ENCODE data around the gene MYEOV.

The MYEOV gene

DNA sequence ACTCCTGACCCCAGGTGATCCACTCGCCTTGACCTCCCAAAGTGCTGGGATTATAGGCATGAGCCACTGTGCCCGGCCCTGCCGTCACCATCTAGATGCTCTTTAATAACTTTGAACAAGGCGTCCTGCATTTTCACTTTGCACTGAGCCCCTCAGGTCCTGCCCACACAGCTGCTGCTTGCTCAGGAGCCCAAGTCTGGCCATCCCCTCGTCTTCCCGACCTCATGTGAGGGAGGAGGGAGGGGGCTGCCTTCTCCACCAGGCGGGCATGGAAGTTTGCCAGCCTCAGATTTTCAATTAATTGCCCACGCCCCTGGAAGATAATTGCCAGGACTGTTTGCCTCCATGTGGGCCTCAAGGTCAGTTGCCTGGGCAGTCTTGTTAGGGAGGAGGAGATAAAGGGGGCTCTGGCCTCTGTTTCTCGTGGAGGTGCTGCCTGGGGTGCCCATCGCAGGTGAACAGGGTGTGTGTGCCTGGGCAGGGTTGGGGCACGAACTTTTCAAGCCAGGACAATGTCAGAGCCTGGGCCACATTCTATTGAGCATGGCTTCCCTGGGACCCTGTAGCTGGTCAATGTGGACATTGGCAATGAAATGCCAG is 27.9 kb upstream of the MYEOV start:
- no peak overlapping the region for H3K27ac ChIP-seq (ENCODE audit: low read length)
- no peak for DNase-seq (ENCODE audit: low read depth, low spot score)
- no CpG with 5 or more reads among the region's 11 CpGs for WGBS (ENCODE audit: insufficient coverage, insufficient read length)
- H3K4me3 ChIP-seq (ENCODE audit: low read length): no peak overlapping the region
- H3K36me3 ChIP-seq (ENCODE audit: control insufficient read depth, insufficient read depth, low read length): no peaks in the 10 kb centered on the region
- no peaks in the 10 kb centered on the region for H3K4me1 ChIP-seq (ENCODE audit: control insufficient read depth, insufficient read depth, low read length)
- no peaks in the 10 kb centered on the region for H3K27me3 ChIP-seq (ENCODE audit: control insufficient read depth, insufficient read depth, low read length)
- no peaks in the 10 kb centered on the region for H3K9me3 ChIP-seq (ENCODE audit: control insufficient read depth, insufficient read depth, low read length)

DNA sequence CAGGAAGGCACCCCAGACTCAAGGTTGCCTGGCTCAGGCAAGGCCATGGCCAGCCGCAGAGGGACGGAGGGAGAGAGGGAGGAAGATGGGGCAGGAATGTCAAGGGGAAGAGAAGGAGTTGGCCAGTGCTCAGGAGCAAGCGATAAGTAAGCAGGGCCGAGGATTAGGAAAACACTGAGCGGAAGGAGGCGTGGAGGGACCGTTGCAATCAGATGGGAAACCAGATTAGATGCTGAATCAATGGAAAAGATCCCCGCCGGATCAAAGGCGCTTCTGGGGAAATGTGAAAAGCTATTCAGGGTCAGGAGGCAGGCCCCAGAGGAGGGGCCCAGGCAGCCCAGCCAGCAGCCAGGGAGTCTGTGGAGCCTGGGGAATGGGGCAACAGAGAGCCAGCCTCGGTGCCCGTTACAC is 26.6 kb upstream of the MYEOV start:
- DNase-seq (ENCODE audit: low read depth, low spot score): no peak
- Histone ChIP-seq H3K4me1 (ENCODE audit: control insufficient read depth, insufficient read depth, low read length) (no peaks in the 10 kb centered on the region), H3K9me3 (ENCODE audit: control insufficient read depth, insufficient read depth, low read length) (no peaks in the 10 kb centered on the region), H3K27ac (ENCODE audit: low read length) (no peak overlapping the region), H3K36me3 (ENCODE audit: control insufficient read depth, insufficient read depth, low read length) (no peaks in the 10 kb centered on the region), H3K4me3 (ENCODE audit: low read length) (no peak overlapping the region), H3K27me3 (ENCODE audit: control insufficient read depth, insufficient read depth, low read length) (no peaks in the 10 kb centered on the region)
- WGBS (ENCODE audit: insufficient coverage, insufficient read length): no CpG with 5 or more reads among the region's 12 CpGs

DNA sequence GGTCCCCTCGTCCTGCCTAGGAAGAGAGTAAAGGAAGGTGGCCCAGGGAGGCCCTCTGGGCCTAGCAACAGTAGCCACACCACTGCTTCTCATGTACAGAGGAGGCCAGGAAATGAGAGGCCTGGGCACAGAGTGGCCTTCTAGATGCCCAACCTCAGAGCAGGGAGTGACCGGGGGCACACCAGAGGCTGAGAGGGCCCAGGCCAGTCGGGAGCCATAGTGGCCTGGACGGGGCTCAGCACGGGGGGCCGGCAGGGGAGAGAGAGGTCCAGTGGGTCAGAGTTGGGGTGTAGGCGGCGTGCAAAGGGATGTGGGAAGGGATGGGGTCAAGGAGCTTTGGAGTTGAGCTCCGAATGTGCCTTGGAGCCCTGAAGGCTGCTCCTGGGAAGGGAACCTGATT is 25.0 kb upstream of the MYEOV start:
- WGBS (ENCODE audit: insufficient coverage, insufficient read length): no CpG with 5 or more reads among the region's 9 CpGs
- Histone ChIP-seq H3K36me3 (ENCODE audit: control insufficient read depth, insufficient read depth, low read length) (no peaks in the 10 kb centered on the region), H3K4me1 (ENCODE audit: control insufficient read depth, insufficient read depth, low read length) (no peaks in the 10 kb centered on the region), H3K9me3 (ENCODE audit: control insufficient read depth, insufficient read depth, low read length) (no peaks in the 10 kb centered on the region), H3K27me3 (ENCODE audit: control insufficient read depth, insufficient read depth, low read length) (no peaks in the 10 kb centered on the region), H3K27ac (ENCODE audit: low read length) (no peak overlapping the region), H3K4me3 (ENCODE audit: low read length) (no peak overlapping the region)
- no peak for DNase-seq (ENCODE audit: low read depth, low spot score)

DNA sequence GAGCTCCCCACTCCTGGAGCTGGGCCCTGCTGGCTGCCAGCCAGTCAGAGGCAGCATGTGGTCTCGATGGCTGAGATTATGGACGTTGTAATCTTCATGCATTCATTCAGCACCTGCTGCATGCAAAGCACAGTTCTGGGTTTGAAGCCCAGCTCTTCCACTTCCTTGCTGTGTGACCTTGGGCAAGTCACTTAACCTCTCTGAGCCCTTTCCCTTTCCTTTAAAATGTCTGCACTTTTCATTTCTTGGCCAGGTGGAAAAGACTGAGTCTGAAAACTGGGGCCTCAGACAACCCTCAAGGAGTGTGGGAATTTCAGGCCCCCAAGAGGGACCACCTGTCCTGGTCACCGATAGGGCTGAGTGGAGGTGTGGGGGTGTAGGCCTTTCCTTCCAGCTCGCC is 24.6 kb upstream of the MYEOV start:
- no CpG with 5 or more reads among the region's 4 CpGs for WGBS (ENCODE audit: insufficient coverage, insufficient read length)
- Histone ChIP-seq H3K27ac (ENCODE audit: low read length) (no peak overlapping the region), H3K9me3 (ENCODE audit: control insufficient read depth, insufficient read depth, low read length) (no peaks in the 10 kb centered on the region), H3K4me1 (ENCODE audit: control insufficient read depth, insufficient read depth, low read length) (no peaks in the 10 kb centered on the region), H3K4me3 (ENCODE audit: low read length) (no peak overlapping the region), H3K27me3 (ENCODE audit: control insufficient read depth, insufficient read depth, low read length) (no peaks in the 10 kb centered on the region), H3K36me3 (ENCODE audit: control insufficient read depth, insufficient read depth, low read length) (no peaks in the 10 kb centered on the region)
- DNase-seq (ENCODE audit: low read depth, low spot score): no peak

DNA sequence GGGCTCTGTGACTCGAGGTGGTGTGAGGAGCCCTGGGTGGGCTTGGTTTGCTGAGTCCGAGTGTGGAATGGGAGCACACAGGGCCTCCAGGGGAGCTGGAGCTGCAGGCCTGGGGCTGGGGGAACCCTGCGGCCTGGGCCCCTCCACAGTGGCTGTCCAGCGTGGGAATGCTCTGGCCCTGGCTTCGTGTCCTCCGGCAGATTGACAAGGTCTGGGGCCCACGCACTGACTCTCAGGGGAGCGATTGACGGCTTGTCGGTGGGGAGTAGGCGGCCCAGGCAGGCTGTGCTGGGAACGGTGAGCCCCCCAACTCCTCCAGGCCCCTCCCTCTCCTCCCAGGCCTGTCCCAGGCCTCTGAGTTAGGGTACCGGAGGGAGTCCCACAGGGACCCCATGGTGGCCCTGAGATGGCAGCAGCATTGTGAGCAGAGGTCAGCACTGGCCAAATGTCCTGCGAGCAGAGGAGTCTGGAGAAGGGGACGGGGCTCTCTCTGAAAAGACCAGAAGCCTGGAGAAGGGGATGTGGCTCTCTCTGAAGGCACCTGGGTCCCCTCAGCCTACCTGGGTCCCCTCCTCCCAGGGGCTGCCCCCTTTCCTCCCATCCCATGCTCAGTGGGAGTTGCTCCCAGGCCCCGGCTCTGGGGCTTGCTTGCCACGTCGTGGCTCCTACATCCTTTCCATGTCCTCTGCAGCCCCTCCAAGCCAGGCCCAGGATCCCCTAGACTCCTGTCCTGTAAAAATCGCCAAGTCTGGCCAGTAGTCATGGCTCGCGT is 23.8 kb upstream of the MYEOV start:
- H3K4me3 ChIP-seq (ENCODE audit: low read length): no peak overlapping the region
- H3K9me3 ChIP-seq (ENCODE audit: control insufficient read depth, insufficient read depth, low read length): no peaks in the 10 kb centered on the region
- no CpG with 5 or more reads among the region's 21 CpGs for WGBS (ENCODE audit: insufficient coverage, insufficient read length)
- no peak overlapping the region for H3K27ac ChIP-seq (ENCODE audit: low read length)
- no peak for DNase-seq (ENCODE audit: low read depth, low spot score)
- no peaks in the 10 kb centered on the region for H3K4me1 ChIP-seq (ENCODE audit: control insufficient read depth, insufficient read depth, low read length)
- H3K36me3 ChIP-seq (ENCODE audit: control insufficient read depth, insufficient read depth, low read length): no peaks in the 10 kb centered on the region
- no peaks in the 10 kb centered on the region for H3K27me3 ChIP-seq (ENCODE audit: control insufficient read depth, insufficient read depth, low read length)

DNA sequence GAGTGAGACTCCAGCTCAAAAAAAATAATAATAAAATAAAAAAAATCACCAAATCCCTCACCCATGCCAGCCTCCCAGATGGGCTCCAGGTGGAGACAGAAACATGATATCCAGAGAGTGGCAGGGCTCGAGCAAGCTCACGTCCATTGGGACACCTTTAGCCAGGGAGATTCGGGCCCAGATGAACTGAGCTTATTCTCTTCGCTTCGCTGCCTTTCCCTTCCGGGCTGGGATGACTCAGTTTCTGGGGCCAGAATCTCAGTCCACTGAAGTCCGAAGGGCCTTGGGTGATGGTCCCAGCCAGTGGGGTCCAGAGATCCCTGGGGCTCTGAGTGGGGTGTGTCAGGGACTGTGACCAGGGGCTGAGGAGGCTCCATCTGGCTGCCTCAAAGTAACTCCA is 23.0 kb upstream of the MYEOV start:
- no peaks in the 10 kb centered on the region for H3K36me3 ChIP-seq (ENCODE audit: control insufficient read depth, insufficient read depth, low read length)
- H3K27ac ChIP-seq (ENCODE audit: low read length): no peak overlapping the region
- no CpG with 5 or more reads among the region's 7 CpGs for WGBS (ENCODE audit: insufficient coverage, insufficient read length)
- DNase-seq (ENCODE audit: low read depth, low spot score): no peak
- no peaks in the 10 kb centered on the region for H3K27me3 ChIP-seq (ENCODE audit: control insufficient read depth, insufficient read depth, low read length)
- H3K4me3 ChIP-seq (ENCODE audit: low read length): no peak overlapping the region
- no peaks in the 10 kb centered on the region for H3K9me3 ChIP-seq (ENCODE audit: control insufficient read depth, insufficient read depth, low read length)
- H3K4me1 ChIP-seq (ENCODE audit: control insufficient read depth, insufficient read depth, low read length): no peaks in the 10 kb centered on the region

DNA sequence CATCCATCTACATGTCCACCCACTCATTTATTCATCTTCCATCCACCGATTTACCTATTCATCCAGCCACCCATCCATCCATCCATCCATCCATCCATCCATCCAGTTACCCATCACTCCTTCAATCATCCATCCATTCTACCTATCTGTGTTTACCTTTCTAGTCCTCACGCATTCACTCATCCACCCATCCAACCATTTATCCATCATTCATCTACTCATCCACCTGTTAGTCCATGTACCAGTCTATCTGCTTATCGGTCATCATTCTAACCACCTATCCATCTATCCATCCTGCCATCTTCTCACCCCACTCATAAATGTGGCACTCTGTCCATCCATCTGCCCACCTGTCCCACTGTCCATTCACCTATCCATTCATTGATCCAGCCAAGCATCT is 21.9 kb upstream of the MYEOV start:
- no peaks in the 10 kb centered on the region for H3K4me1 ChIP-seq (ENCODE audit: control insufficient read depth, insufficient read depth, low read length)
- no peaks in the 10 kb centered on the region for H3K27me3 ChIP-seq (ENCODE audit: control insufficient read depth, insufficient read depth, low read length)
- H3K9me3 ChIP-seq (ENCODE audit: control insufficient read depth, insufficient read depth, low read length): no peaks in the 10 kb centered on the region
- H3K4me3 ChIP-seq (ENCODE audit: low read length): no peak overlapping the region
- H3K27ac ChIP-seq (ENCODE audit: low read length): no peak overlapping the region
- no peak for DNase-seq (ENCODE audit: low read depth, low spot score)
- WGBS (ENCODE audit: insufficient coverage, insufficient read length): 100% methylated on average over 2 of the region's 3 CpGs
- H3K36me3 ChIP-seq (ENCODE audit: control insufficient read depth, insufficient read depth, low read length): no peaks in the 10 kb centered on the region

DNA sequence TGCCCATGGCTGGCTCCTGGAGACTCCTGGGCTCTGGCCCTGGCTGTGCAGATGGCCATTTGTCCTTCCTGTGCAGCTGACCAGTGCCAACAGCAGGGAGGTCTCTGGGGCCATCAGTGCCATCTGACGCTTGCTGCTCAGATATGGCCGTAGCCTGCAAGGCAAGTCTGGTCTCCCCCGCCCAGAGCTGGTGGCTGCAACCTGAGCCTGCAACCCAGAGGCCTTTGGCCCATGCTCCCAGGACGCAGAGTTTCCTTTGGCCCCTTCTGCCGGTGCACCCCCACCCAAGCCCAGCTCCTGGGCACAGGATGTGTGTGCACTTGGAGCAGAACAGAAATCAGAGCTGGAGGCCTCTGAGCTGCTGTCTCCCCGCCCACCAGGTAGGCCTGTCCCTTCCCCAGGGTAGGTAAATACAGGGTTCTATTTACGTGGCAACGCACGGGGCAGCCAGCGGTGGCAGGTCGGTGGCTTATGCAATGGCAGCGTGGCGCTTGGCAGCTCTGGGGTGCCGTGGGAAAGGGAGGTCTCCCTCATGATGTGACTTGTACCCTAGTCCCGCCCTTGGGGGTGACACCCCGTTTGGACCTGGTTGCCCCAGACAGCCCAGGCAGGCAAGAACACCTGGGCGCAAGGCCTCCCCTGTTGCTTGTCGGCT is 21.0 kb upstream of the MYEOV start:
- H3K9me3 ChIP-seq (ENCODE audit: control insufficient read depth, insufficient read depth, low read length): no peaks in the 10 kb centered on the region
- H3K27ac ChIP-seq (ENCODE audit: low read length): no peak overlapping the region
- H3K4me3 ChIP-seq (ENCODE audit: low read length): no peak overlapping the region
- H3K4me1 ChIP-seq (ENCODE audit: control insufficient read depth, insufficient read depth, low read length): no peaks in the 10 kb centered on the region
- no peaks in the 10 kb centered on the region for H3K36me3 ChIP-seq (ENCODE audit: control insufficient read depth, insufficient read depth, low read length)
- WGBS (ENCODE audit: insufficient coverage, insufficient read length): no CpG with 5 or more reads among the region's 18 CpGs
- H3K27me3 ChIP-seq (ENCODE audit: control insufficient read depth, insufficient read depth, low read length): no peaks in the 10 kb centered on the region
- DNase-seq (ENCODE audit: low read depth, low spot score): no peak

DNA sequence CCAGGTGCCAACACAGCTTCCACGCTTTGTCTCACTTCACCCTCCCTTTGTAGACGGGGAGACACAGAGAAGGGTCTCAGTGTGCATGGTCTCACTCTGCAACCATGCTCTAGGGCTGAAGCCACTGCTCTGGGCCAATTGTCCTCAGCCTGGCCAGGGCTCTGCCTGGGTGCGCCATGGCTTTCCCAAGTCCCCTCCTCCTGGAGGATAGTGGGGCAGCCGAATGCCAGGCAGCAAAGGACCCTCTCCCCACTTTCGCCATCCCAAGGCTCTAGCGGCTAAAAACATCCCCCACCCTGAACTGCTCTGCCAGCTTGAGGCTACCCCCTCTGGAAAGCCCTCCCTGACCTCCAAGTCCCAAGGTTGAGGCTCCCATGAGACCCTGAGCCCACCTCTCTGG is 20.4 kb upstream of the MYEOV start:
- Histone ChIP-seq H3K4me3 (ENCODE audit: low read length) (no peak overlapping the region), H3K4me1 (ENCODE audit: control insufficient read depth, insufficient read depth, low read length) (no peaks in the 10 kb centered on the region), H3K36me3 (ENCODE audit: control insufficient read depth, insufficient read depth, low read length) (no peaks in the 10 kb centered on the region), H3K9me3 (ENCODE audit: control insufficient read depth, insufficient read depth, low read length) (no peaks in the 10 kb centered on the region), H3K27ac (ENCODE audit: low read length) (no peak overlapping the region), H3K27me3 (ENCODE audit: control insufficient read depth, insufficient read depth, low read length) (no peaks in the 10 kb centered on the region)
- no CpG with 5 or more reads among the region's 6 CpGs for WGBS (ENCODE audit: insufficient coverage, insufficient read length)
- DNase-seq (ENCODE audit: low read depth, low spot score): no peak

DNA sequence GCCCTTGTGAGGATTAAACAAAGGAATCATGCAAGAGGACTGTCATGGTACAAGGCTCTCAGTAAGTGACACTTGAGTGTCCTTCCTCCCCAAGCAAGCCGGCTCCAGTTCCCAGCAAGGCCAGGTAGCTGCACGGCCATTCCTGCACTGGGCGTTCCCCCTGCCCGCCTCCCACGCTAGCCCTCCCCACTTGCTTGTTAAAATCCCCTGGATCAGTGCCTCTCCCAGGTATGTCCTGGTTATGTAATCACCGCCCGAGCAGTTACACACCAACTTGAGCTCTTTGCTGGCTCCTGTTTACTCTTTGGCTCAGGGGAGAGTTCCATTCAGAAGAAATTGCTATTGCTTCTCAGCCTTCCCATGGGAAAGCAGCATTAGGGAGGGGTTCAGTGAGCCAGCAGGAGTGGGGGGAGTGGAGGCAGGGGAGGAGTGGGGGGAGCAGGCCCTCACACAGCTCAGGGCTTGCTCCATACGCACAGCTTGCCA is 19.4 kb upstream of the MYEOV start:
- Histone ChIP-seq H3K4me1 (ENCODE audit: control insufficient read depth, insufficient read depth, low read length) (no peaks in the 10 kb centered on the region), H3K9me3 (ENCODE audit: control insufficient read depth, insufficient read depth, low read length) (no peaks in the 10 kb centered on the region), H3K27ac (ENCODE audit: low read length) (no peak overlapping the region), H3K36me3 (ENCODE audit: control insufficient read depth, insufficient read depth, low read length) (no peaks in the 10 kb centered on the region), H3K27me3 (ENCODE audit: control insufficient read depth, insufficient read depth, low read length) (no peaks in the 10 kb centered on the region), H3K4me3 (ENCODE audit: low read length) (no peak overlapping the region)
- no peak for DNase-seq (ENCODE audit: low read depth, low spot score)
- no CpG with 5 or more reads among the region's 8 CpGs for WGBS (ENCODE audit: insufficient coverage, insufficient read length)

Data from iPS DF 6.9 (cell line).